Gastrocnemius medialis (tissue), 4 donors: ENCODE data around the gene PUM1.

ENCODE experiments used
- POLR2A ChIP-seq, 2 donors: fragments of 450-650 bp; IDR thresholded peaks; one replicate each; pipeline ENCODE4 v1.6.1; 2017; ENCODE audit warnings: antibody characterized with exemption in 2 of 2, mild to moderate bottlenecking in 2 of 2, moderate library complexity in 2 of 2
- TF ChIP-seq, protein P1 (sequence below), 5 experiments: fragments of 450-650 bp in 3 of 5; fragments of 200-600 bp in 2 of 5; sonication (generic) in 2 of 5; IDR thresholded peaks in 4 of 5; conservative IDR thresholded peaks in 1 of 5; 1 replicate in 4 of 5; 2 replicates in 1 of 5; pipeline ENCODE4 v1.5.1; 2016 to 2019; ENCODE audit warnings: antibody characterized with exemption in 5 of 5, mild to moderate bottlenecking in 3 of 5, moderate library complexity in 3 of 5

DNA sequence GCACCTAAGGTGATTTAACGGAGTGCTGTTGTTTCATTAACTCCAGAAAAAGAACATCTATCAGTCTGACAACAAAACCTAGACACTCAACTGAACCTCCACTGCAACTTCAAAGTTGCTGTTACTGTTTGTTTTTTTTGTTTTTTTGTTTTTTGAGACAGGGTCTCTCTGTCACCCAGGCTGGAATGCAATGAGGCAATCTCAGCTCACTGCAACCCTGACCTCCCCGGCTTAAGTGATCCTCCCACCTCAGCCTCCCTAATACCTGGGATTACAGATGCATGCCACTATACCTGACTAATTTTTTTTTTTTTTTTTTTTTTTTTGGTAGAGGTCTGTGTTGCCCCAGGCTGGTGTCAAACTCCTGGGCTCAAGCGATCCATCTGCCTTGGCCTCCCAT is 90.3 kb downstream of the PUM1 start:
- TF ChIP-seq, protein P1, sequence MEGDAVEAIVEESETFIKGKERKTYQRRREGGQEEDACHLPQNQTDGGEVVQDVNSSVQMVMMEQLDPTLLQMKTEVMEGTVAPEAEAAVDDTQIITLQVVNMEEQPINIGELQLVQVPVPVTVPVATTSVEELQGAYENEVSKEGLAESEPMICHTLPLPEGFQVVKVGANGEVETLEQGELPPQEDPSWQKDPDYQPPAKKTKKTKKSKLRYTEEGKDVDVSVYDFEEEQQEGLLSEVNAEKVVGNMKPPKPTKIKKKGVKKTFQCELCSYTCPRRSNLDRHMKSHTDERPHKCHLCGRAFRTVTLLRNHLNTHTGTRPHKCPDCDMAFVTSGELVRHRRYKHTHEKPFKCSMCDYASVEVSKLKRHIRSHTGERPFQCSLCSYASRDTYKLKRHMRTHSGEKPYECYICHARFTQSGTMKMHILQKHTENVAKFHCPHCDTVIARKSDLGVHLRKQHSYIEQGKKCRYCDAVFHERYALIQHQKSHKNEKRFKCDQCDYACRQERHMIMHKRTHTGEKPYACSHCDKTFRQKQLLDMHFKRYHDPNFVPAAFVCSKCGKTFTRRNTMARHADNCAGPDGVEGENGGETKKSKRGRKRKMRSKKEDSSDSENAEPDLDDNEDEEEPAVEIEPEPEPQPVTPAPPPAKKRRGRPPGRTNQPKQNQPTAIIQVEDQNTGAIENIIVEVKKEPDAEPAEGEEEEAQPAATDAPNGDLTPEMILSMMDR (IDR thresholded peaks at IDR 0.05 in 4 of 5, conservative IDR thresholded peaks at IDR 0.05 in 1 of 5), result no peak
- TF ChIP-seq POLR2A (IDR thresholded peaks at IDR 0.05), result no peak
